Epithelial cell of proximal tubule (primary cell): ENCODE measurements around the gene CDH13. TPM values are rescaled to one million over a fixed set of nuclear protein-coding genes. Genes with fewer than 3 reads are reported as not detected.
A peak's percentile ranks its signal among the peaks of the same experiment; 100 is the strongest.

Source experiments
- DNase-seq: peaks from one replicate; pipeline ENCODE4 v3.0.0-alpha.2; 2011; ENCODE audit warnings: low read depth
- H3K4me3 ChIP-seq: 2 replicates; pipeline ENCODE4 v1.5.1; 2011; ENCODE audit warnings: low read depth, mild to moderate bottlenecking, low read length
- total RNA-seq: library from RNA; depleted of rRNA; stranded (reverse); fragments of >200 nt; gene quantifications from 2 replicates; pipeline ENCODE4 v1.2.3, GENCODE V29; 2015
- TF ChIP-seq, protein P1 (sequence below): conservative IDR thresholded peaks from 2 replicates; pipeline ENCODE4 v1.5.1; 2012; ENCODE audit warnings: low read depth, mild to moderate bottlenecking, low read length

Gene CDH13
- total RNA-seq, 1 donor from 2014 or later = 85.4 TPM

- no peak for DNase-seq
- TF ChIP-seq, protein P1, sequence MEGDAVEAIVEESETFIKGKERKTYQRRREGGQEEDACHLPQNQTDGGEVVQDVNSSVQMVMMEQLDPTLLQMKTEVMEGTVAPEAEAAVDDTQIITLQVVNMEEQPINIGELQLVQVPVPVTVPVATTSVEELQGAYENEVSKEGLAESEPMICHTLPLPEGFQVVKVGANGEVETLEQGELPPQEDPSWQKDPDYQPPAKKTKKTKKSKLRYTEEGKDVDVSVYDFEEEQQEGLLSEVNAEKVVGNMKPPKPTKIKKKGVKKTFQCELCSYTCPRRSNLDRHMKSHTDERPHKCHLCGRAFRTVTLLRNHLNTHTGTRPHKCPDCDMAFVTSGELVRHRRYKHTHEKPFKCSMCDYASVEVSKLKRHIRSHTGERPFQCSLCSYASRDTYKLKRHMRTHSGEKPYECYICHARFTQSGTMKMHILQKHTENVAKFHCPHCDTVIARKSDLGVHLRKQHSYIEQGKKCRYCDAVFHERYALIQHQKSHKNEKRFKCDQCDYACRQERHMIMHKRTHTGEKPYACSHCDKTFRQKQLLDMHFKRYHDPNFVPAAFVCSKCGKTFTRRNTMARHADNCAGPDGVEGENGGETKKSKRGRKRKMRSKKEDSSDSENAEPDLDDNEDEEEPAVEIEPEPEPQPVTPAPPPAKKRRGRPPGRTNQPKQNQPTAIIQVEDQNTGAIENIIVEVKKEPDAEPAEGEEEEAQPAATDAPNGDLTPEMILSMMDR = no peak
- no peak overlapping the region for H3K4me3 ChIP-seq
Observed at GRCh38 chr16:82667437-82667836, 40.7 kb downstream of the CDH13 start.

GRCh38 chr16:82668094-82668493, 41.3 kb downstream of the CDH13 start:
- TF ChIP-seq, protein P1 = no peak
- DNase-seq = no peak
- no peak overlapping the region for H3K4me3 ChIP-seq

DNA sequence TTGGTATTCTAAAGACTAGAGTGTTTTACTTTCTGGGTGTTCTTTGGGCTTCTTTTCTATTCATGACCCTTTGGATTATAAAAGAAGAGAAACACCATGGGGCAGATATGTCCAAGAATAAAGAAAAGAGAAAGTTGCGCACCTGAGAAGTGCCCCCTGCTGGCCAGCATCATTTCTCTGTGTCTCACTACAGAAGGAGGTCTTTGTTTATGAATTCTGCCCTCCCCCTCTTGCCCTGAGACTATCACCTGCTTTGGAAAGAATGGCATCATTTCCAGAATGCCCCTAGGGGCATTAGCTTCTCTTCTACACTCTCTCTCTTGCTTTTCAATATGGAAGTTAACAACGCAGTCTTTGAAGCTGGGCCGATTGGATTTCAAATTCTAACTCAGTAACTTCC, 45.0 kb downstream of the CDH13 start:
- DNase-seq = no peak
- TF ChIP-seq, protein P1 = peak; percentile 72
- H3K4me3 ChIP-seq = no peak overlapping the region

- TF ChIP-seq, protein P1 = no peak
- H3K4me3 ChIP-seq = no peak overlapping the region
- no peak for DNase-seq
Observed at GRCh38 chr16:82672676-82673075, 45.9 kb downstream of the CDH13 start.

DNA sequence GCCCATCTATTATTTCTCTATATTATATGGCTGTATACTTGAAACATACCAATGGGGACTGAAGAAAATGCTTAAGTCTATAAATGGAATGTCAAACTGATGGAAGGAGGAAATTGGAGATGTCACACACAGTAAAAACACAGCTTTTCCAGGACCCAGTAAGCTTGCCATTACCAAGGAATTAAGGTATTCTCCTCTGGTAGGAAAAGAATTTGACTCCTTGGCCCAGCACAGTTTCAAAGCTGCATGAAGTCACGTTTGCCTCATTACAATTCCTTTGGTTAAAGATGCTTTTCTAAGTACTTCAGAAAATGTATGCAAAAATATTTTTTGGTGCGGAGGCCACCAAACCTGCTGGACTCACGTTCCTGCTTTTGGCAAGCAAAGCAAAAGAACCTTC, 48.5 kb downstream of the CDH13 start:
- TF ChIP-seq, protein P1 = no peak
- H3K4me3 ChIP-seq = no peak overlapping the region
- DNase-seq = no peak

DNA sequence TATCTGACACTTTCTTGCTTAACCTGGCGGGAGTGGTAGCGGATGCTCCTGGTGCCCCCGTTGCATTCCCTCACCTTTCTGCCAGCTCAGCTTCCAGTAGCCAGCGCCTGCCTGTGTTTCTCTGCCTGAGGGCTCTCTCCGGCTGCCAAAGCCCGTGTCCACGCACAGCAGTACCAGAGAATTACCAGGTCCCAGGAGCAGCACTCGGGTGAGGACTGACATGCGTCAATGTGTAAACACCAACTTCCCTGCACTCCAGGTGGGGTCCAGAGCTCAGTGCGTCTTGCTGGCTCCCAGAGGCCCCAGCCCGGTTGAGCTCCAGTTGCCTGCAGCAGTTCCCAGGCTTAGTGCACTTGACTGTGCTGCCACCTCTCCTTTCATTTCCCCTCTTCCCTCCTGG, 54.8 kb downstream of the CDH13 start:
- DNase-seq = no peak
- H3K4me3 ChIP-seq = no peak overlapping the region
- TF ChIP-seq, protein P1 = no peak

- H3K4me3 ChIP-seq = no peak overlapping the region
- DNase-seq = no peak
- TF ChIP-seq, protein P1 = no peak
Observed at GRCh38 chr16:82682767-82683166, 56.0 kb downstream of the CDH13 start.
